ENCODE data around the gene MFN2.
"Not testable (repeated sequence)": the region's sequence is repeated elsewhere in the genome, so short reads cannot be mapped to it uniquely, and the experiment has no call there.

Gene MFN2

GRCh38 chr1:11979851-11980675, at the start of gene MFN2:
Gene MFN2, plus strand, starts transcription at chr1:11980444. Its CDS starts 8,725 bp downstream, at chr1:11989169.
- DNase-seq, result peak; percentile 89

- DNase-seq, result no peak
These were observed 49.4 kb upstream of the MFN2 start for GRCh38 chr1:11930571-11931445.

GRCh38 chr1:11931845-11932244, 48.4 kb upstream of the MFN2 start:
- no peak for DNase-seq

- peak; percentile 77 for DNase-seq
These were observed 45.8 kb upstream of the MFN2 start, which contains the start of gene PLOD1 for GRCh38 chr1:11934302-11935056. Gene PLOD1, plus strand, starts transcription at chr1:11934717. Its CDS starts 63 bp downstream, at chr1:11934780.

- no peak for DNase-seq
These were observed 45.2 kb upstream of the MFN2 start for GRCh38 chr1:11935057-11935412.

GRCh38 chr1:11935733-11936132, 44.5 kb upstream of the MFN2 start:
- DNase-seq, result not testable (repeated sequence)

- no peak for DNase-seq
These were observed 41.3 kb upstream of the MFN2 start for GRCh38 chr1:11938722-11939526.

GRCh38 chr1:11939794-11940193, 40.5 kb upstream of the MFN2 start:
- DNase-seq, result not testable (repeated sequence)

- no peak for DNase-seq
These were observed 39.9 kb upstream of the MFN2 start for GRCh38 chr1:11940260-11940921.

GRCh38 chr1:11942280-11942679, 38.0 kb upstream of the MFN2 start:
- DNase-seq, result no peak

GRCh38 chr1:11943619-11944018, 36.6 kb upstream of the MFN2 start:
- no peak for DNase-seq

- DNase-seq, result no peak
These were observed 35.8 kb upstream of the MFN2 start for GRCh38 chr1:11944358-11944931.

- DNase-seq, result no peak
These were observed 33.6 kb upstream of the MFN2 start for GRCh38 chr1:11946647-11947046.

- no peak for DNase-seq
These were observed 31.3 kb upstream of the MFN2 start for GRCh38 chr1:11948822-11949458.

- no peak for DNase-seq
These were observed 28.3 kb upstream of the MFN2 start for GRCh38 chr1:11951901-11952300.

GRCh38 chr1:11952455-11953109, 27.7 kb upstream of the MFN2 start:
- DNase-seq, result no peak

- DNase-seq, result no peak
These were observed 25.0 kb upstream of the MFN2 start for GRCh38 chr1:11955221-11955620.

GRCh38 chr1:11957398-11957797, 22.8 kb upstream of the MFN2 start:
- DNase-seq, result no peak

GRCh38 chr1:11957897-11958296, 22.3 kb upstream of the MFN2 start:
- DNase-seq, result no peak

GRCh38 chr1:11960276-11960675, 20.0 kb upstream of the MFN2 start:
- no peak for DNase-seq
